ENCODE data around the gene ZNF268.

DNA sequence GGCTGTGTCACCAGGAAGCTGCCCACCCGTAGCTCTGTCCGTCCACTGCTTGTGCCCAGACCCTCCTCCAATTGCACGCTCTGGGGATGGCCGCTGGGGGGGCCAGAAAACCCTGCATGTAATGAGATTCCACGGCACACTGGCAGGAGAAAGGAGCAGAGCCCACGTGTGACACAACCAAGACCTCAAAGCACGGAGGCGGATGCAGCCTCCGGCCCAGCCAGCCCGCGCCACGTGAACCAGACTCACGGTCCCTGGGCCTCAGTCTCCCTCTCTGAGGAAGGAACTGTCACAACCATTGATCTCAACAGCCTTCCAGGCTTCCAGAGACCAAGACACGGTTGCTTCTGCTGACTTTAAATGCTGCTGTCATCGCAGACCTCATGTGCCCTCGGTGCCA lies 39.9 kb downstream of the ZNF268 start:
- no peak for TF ChIP-seq CTCF (IDR thresholded peaks at IDR 0.05)
- TF ChIP-seq EP300 (IDR thresholded peaks at IDR 0.05): no peak
- TF ChIP-seq POLR2A (IDR thresholded peaks at IDR 0.05): no peak
